Stimulated activated CD4-positive, alpha-beta T cell treated with anti-CD3 and anti-CD28 coated beads, Interleukin-4, amount 100 ng/mL, for 48 hours (primary cell): ENCODE measurements around the gene FBXO34.
"Not testable (repeated sequence)": the region's sequence is repeated elsewhere in the genome, so short reads cannot be mapped to it uniquely, and the experiment has no call there.

Source experiments
- DNase-seq, 2 donors: peaks; one replicate each; pipeline ENCODE4 v3.0.0-alpha.2; 2020; ENCODE audit warnings: low read depth in 2 of 2

The FBXO34 gene

DNA sequence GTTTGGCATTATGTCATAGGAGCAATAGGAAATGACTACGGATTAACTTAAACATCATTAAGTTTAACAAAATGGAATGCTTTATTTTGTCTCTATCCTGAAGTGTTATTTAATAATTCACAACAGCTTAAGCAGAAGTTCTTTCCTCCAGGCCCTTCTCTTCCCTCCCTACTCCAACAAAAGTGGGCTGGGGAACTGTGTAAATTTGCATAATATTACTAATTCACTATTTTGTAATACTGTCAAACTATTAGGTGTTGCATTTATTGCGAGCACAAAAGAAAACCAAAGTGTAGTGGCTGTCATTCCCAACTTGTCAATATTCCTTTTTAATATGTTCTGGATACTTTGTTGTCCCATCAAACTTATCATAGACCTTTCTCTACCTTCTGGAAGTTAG lies 70.6 kb downstream of the FBXO34 start:
- DNase-seq: no peak

DNA sequence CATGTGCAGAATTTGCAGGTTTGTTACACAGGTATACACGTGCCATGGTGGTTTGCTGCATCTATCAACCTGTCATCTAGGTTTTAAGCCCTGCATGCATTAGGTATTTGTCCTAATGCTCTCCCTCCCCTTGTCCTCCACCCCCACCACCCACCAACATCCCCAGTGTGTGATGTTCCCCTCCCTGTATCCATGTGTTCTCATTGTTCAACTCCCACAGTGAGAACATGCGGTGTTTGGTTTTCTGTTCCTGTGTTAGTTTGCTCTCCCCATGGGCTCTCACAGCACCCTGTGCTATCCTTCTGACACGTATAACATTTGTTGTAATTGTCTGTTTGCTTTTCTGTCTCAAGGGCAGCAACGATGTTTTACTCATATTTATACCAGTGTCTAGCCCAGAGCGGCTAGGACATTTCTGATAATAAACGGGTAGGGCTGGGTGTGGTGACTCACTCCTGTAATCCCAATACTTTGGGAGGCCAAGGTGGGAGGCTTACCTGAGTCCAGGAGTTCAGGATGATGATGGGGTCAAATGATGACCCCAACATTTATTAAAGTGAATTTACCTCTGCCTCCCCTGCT lies 73.5 kb downstream of the FBXO34 start:
- DNase-seq: not testable (repeated sequence)

DNA sequence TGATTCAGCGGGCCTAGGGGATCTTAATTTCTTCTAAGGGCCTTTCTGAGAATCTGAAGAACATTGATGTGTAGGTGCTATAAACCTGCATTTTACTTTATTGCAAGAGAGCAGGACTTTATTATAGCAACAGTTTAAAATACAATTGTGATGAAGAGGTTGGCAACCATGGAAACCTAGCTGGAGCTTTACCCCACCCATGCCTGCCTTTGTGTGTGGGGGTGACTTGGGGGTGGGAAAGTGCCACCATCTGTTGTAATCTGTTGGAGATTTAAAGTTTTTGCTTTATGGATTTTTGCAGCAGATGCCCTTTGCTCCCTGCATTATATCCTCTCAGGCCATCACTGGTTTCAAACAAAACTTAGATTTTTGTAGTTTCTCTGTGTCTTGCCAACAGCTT lies 75.8 kb downstream of the FBXO34 start:
- no peak for DNase-seq

DNA sequence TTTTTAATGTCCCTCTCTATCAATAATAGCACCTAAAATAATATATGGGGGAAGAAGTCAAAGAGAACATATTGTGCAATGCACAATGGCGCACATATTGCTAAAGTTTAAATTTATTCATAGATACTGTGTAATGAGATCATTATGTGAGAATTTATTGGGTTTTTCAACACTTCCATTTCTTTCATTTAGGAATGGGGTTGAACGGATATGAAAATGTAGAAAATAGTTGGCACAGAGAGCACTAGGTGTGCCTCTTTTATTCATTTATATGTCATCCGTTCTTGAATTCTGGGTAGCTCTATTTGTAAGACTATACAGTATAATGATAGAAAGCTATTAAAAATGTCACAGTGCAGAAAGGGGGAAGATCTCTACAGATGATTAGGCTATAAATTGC lies 76.5 kb downstream of the FBXO34 start:
- no peak for DNase-seq

DNA sequence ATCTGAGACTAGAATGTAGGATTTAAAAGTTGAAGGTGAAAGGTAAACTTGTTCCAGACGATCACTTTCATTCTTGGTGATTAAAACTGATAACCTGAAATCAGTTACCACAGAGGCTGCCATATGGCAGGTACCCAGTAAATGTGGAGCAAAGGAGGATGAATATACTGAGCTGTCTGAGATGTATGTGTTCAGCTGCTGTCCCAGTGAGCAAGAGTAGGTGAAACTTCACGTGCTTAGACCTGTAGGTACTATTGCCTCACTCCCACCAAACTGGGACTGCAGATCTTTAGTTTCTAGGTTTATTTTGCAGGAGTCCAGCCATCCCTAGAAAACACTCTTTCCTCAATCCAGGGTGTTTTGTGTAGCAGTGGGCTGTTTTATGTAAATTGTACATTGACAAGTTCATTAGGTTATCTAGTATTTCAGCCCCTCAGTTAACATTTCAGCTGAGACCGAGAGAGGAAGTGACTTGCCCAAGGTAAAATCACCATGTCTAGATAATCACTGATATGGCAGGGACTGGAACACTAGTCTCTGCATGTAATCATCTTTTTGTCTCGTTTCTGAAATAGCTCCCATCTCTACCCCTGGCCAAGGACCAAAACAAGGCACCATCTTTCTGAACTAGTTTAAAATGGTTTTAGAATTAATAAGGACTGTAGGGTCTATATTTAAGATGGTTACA lies 77.7 kb downstream of the FBXO34 start:
- DNase-seq: no peak

DNA sequence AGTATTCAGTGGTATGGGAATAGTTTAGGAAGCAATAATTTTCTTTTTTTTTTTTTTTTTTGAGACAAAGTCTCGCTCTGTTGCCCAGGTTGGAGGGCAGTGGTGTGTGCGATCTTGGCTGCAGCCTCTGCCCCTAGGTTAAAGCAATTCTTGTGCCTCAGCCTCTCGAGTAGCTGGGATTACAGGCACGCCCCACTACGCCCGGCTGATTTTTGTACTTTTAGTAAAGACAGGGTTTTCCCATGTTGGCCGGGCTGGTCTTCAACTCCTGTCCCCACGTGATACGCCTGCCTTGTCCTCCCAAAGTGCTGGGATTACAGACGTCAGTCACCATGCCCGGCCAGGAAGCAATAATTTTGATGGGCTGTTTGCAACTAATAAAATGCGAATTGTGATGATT lies 78.3 kb downstream of the FBXO34 start:
- DNase-seq: no peak

DNA sequence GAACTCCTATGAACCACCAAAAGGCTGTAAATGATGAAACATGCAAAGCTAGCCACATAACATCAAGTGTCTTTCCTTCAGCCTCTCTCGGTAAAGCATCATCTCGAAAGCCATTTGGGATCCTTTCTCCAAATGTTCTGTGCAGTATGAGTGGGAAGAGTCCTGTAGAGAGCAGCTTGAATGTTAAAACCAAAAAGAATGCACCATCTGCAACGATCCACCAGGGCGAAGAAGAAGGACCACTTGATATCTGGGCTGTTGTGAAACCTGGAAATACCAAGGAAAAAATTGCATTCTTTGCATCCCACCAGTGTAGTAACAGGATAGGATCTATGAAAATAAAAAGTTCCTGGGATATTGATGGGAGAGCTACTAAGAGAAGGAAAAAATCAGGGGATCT lies 79.2 kb downstream of the FBXO34 start:
- DNase-seq: no peak

DNA sequence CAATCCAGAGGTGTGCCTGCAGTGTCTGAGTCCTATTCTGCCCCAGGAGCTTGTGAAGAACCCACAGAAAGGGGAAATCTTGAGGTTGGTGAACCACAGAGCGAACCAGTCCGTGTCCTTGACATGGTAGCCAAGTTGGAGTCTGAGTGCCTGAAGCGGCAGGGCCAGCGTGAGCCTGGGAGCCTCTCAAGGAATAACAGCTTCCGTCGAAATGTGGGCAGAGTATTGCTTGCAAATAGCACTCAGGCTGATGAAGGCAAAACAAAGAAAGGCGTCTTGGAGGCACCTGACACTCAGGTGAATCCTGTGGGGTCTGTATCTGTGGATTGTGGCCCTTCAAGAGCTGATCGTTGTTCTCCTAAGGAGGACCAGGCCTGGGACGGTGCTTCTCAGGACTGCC lies 79.9 kb downstream of the FBXO34 start:
- no peak for DNase-seq

DNA sequence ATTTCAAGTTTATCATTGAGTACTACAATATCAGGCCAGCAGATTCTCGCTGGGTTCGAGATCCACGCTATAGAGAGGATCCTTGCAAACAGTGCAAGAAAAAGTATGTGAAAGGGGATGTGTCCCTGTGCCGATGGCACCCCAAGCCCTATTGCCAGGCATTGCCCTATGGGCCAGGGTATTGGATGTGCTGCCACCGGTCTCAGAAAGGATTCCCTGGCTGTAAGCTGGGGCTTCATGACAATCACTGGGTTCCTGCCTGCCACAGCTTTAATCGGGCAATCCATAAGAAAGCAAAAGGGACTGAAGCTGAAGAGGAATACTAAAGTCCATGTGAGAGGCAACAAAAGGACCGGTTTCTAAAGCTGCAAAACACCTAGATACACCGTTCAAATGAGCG lies 81.0 kb downstream of the FBXO34 start:
- no peak for DNase-seq

DNA sequence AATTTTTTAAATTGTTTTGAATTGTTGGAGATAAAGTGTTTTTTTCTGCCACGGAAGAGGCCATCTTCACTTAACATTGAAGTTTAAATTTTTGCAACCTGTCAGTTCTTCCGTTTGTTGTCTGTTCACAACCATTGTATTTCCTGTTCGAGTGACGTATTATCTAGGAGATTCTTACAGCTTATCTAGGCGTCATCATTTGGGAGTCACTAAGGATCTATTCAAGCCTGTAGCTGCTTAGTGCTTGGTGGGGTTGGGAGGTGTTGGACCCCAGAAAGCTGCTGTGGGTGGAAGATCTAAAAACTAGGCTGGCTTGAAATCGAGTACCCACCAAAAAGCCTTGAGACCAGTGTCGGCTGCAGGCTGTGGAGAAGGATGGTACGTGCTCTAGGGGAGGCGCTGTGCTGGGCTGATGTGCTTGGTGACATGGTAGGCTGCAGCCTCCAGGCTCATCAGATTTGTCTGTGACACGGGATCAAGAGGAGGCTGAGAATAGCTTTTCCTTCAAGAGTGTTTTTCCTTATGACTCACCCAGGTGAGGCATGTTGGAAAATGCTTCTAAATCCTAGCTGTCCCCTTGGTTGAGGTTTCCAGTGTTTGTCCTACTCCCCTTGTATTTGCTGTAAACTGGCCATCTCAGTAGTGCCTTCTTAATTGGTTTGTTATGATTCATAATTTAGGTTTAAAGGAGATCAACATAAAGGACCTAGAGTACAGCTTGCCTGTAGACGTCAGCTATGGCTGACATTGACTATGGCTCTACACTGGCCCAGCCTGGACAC lies 82.7 kb downstream of the FBXO34 start:
- no peak for DNase-seq

DNA sequence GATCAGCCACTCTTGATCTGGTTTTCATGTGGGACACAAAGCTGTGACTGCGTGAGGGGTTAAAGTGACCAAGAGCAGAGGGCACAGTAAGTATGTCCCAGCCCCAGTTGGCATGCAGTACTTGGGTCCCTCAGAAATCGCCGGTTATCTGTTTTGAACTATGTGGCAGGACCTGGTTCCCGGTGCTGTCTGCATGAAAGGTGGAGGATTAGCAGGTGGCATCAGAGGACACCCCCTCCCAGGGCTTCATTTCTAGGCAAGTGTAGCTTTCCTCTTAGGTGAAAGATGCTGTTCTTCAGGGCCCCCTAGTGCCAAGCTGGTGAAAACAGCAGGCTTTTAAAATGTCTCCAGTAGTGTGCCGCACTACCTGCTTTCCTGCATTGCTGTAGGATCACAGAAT lies 83.3 kb downstream of the FBXO34 start:
- peak in 1 of 2 donors; percentile 22 for DNase-seq

DNA sequence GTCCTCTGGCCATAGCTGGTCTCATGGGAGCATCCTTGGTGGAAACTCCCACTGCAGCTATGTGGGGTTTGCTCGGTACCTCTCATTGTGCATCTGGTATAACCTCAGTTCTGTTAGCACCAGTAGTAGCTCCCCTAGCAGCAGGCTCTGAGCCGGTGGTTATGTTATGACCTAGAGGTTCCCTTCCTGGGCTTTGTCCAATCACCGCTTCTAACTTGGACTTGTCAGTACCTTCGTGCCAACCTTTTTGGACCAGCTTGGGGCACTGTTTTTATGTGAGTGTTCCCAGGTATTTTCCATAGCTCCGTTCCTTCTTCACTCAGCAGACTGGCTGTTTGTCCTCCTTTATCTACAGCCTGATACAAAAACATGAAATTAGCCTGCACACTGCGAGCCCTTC lies 84.7 kb downstream of the FBXO34 start:
- no peak for DNase-seq

DNA sequence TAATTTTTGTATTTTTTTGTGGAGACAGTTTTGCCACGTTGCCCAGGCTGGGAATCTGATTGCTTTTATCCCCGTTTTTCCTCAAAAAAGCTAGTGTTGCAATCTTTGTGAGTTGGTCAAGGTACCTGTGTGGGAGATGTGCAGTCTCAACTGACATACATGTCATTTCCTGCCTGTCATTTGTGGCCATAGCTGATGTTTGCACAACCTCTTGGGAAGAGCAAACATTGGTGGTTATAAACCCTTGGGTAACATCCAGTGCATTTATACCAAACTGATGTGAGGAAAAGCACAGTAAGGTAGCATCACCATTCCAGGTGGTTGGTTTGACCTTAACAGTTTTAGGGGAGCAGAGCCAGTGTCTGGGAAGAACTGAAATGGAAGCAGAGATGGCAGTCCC lies 85.7 kb downstream of the FBXO34 start:
- DNase-seq: no peak

DNA sequence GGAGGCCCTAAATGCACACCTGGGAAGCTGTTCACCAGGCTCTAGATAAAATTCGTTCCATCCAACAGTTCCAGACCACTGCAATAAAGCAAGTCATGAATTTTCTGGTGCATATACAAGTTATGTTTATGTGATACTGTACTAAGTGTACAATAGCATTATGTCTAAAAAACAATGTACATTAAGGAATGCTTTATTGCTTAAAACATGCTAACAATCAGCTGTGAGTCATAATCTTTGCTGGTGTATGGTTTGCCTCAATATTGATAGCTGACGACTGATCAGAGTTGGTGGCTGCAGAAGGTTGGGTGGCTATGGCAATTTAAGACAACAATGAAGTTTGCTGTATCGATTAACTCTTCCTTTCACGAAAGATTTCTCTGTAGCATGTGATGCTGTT lies 88.1 kb downstream of the FBXO34 start:
- no peak for DNase-seq

DNA sequence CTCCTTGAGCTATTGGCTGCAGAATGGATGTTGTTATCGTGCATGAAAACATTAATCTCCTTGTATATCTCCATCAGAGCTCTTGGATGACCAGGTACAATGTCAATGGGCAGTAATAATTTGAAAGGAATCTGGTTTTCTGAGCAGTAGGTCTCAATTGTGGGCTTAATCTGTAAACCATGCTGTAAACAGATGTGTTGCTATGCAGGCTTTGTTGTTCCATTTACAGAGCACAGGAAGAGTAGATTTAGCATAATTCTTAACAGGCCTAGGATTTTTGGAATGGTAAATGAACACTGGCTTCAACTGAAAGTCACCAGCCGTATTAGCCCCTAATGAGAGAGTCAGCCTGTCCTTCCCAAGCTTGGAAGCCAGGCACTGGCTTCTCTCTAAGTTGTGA lies 90.0 kb downstream of the FBXO34 start:
- DNase-seq: no peak

DNA sequence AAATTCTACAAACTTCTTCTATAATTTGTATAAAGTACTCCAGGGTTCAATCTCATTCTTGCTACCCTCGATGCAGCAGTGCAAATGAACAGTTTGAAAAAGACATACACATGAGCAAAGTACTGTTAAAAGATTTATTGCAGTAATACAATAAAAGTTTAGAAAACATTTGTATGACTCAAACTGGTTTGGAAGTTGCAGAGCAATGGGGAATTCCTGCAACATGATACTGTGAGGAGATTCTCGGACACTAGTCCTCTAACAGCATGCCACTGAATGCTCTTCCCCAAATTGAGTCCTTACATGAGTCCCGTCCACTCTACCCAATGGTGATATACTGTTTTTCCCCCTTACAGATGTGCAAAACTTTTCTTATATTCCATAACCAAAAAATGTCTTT lies 95.0 kb downstream of the FBXO34 start:
- DNase-seq: no peak

DNA sequence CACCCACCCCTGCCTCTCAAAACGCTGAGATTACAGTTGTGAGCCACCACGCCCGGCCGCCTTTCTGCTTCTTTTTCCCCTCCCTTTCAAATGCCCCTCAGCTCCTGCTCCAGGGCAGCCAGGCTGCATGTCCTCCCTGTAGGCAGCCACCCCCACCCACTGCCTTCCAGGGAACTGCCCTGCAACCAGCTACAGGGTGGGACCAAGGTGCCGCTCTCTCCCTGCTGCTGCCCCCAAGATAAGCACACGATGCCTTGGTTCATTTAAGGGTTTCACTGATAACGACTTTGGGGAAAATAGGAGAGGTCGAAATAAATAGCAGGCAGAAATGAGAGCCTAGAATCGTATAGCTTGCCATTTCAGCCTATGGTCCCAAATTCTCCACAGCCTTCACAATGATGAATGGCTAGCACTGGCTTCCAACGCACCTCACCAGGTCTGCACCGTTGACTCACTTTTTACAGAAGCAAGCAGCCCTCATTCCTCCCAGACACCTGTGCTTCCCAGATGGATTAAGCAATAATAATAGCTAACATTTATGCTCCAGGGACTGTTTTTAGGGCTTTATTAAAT lies 99.7 kb downstream of the FBXO34 start:
- DNase-seq: no peak

DNA sequence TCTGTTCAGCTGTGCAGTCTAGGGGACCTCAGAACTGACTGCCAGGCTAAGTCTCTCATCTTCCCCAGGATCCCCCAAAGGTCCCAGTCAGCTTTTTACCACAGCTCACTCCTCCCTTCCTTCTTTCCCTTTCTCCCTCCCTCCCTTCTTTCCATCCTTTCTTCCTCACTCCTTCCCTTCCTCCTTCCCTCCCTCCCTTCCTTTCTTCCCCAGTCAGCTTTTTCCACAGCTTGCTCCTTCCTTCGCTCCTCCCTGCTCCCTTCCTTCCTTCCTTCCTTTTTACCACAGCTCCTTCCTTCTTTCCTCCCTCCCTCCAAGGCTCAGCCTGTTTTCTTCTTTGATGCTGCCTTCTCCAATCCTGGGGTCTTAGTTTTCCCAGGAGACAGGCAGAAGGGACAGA lies 101.2 kb downstream of the FBXO34 start:
- no peak for DNase-seq

DNA sequence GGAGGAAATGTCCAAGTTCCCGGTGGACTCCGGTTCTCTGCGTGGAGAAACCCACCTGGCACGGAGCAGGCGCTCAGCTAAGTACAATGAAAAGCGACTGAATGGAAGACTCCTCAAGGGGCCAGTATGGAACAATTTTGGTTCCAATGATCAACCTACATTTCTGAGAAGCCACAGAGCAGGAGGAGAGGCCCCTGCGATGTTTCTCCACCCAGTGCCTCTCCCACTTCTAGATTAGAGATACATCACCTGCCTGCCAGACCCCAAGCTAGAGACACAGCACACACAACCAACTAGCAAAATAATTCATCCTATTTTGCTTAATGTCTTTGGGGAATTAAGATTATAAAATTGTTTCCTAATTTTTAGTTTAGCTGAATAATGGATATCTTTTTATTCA lies 101.6 kb downstream of the FBXO34 start:
- DNase-seq: no peak

DNA sequence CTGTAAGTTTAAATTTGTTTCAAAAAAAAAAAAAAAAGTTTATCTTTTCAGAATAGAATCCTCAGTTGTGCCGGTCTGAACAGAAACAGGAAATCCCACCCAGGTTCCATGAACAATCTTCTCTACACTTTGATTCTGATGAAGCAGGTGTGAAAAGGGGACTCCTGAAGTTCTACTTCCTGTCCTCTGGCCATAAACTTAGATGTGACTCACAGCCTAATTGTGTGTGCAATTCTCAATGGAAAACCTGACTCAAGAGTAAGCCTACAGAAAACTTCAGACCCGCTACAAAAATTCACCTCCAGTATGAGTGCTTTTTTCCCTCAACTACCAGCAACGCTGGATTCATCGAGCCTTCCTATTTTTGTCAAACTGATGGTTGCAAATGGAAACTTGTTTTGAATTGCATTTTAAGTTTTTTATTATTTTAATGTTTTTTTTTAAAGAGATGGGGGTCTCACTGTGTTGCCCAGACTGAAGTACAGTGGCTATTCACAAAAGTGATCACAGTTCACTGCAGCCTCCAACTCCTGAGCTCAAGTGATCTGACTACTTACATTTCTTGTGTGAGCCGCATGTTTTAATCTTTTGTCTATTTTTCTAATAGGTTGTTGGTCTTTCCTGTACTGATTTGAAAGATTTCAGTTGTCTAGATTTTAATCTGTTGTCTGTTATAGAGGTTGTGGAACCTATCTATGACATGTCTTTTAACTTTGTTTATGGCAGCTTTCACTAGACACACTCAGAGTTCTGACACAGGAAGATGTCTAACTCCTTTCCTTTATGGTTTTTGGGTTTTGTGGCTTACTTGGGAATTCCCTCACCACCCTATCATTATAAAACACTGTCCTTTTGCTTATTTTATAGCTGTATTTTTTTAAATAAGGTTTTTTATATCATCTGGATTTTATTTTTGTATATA lies 102.8 kb downstream of the FBXO34 start:
- DNase-seq: no peak

DNA sequence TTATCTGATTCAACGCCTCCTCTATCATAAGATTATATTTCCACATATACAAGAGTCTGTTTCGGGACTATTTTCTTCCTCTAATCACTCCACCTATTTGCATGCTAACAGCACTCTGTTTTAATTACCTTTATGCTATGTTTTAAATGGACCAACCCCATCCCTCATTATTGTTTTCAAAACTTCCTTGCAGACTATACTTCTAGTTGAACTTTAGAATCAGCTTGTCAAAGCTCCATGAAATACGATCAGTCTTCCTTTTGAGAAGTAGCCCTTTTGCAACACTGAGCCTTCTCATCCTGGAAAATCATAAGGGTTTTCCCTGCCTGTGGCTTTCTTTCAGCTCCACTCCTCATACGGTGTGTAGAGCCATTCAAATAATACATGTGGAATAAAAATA lies 103.5 kb downstream of the FBXO34 start:
- no peak for DNase-seq

DNA sequence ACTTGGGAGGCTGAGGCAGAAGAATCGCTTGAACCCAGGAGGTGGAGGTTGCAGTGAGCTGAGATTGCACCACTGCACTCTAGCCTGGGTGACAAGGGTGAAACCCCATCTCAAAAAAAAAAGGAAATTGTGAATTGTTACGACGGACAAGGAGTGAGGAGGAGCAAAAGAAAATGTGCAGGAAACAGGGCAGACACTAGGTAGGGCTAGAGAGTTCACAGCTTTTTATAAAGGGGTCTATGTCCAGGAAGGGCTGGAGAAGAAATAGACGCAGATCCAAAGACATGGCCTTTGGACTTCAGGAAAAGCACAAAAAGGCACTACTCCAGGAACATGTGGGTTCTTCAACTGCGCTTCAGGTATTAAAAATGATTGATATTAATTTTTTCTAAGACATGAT lies 106.0 kb downstream of the FBXO34 start:
- no peak for DNase-seq
